ENCODE measurements around the gene GRID1.

- TF ChIP-seq, protein P1, sequence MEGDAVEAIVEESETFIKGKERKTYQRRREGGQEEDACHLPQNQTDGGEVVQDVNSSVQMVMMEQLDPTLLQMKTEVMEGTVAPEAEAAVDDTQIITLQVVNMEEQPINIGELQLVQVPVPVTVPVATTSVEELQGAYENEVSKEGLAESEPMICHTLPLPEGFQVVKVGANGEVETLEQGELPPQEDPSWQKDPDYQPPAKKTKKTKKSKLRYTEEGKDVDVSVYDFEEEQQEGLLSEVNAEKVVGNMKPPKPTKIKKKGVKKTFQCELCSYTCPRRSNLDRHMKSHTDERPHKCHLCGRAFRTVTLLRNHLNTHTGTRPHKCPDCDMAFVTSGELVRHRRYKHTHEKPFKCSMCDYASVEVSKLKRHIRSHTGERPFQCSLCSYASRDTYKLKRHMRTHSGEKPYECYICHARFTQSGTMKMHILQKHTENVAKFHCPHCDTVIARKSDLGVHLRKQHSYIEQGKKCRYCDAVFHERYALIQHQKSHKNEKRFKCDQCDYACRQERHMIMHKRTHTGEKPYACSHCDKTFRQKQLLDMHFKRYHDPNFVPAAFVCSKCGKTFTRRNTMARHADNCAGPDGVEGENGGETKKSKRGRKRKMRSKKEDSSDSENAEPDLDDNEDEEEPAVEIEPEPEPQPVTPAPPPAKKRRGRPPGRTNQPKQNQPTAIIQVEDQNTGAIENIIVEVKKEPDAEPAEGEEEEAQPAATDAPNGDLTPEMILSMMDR (IDR thresholded peaks at IDR 0.05): no peak
- TF ChIP-seq POLR2A (IDR thresholded peaks at IDR 0.05): no peak
Measured at GRCh38 chr10:86263907-86264306, 102.7 kb downstream of the GRID1 start.

Data from esophagus squamous epithelium (tissue), 4 donors.